HCT116 (cell line): ENCODE measurements around the gene PPP1R27. TPM values are rescaled to one million over a fixed set of nuclear protein-coding genes. Genes with fewer than 3 reads are reported as not detected.

Experiments used
- ATAC-seq: fragments of 200-7000 bp; cut with Tn5 transposase; 2 replicates; pipeline ENCODE4 v1.9.1; 2020; ENCODE audit warnings: mild to moderate bottlenecking, moderate library complexity
- BruUV-seq: library from RNA; stranded (reverse); fragments of 400-500 nt; replicated peaks from 2 replicates; lab custom pipeline; 2021; lab: Mats Ljungman, UMichigan
- CTCF ChIA-PET: fragments of 300-600 bp; sonication (Branson Sonifier 250); formaldehyde crosslinking; loops from one replicate; lab custom pipeline; 2021; ENCODE audit warnings: antibody characterized with exemption; lab: Charles Lee
- POLR2A ChIA-PET: fragments of 300-600, 350-600 bp; sonication (Branson Sonifier 250); formaldehyde crosslinking; loops from one replicate; lab custom pipeline; 2021; ENCODE audit warnings: antibody characterized with exemption; lab: Charles Lee
- RAD21 ChIA-PET, 2 experiments: fragments of 300-600 bp; sonication (Branson Sonifier 250); formaldehyde crosslinking; loops; one replicate each; lab custom pipeline; 2023; ENCODE audit warnings: low total read pairs in 2 of 2; ENCODE audit not compliant: uncharacterized antibody in 2 of 2, unreplicated experiment in 2 of 2, low non-redundant PET in 1 of 2; lab: Charles Lee
- DNase-seq: peaks from one replicate; pipeline ENCODE4 v3.0.0-alpha.2; 2010; ENCODE audit warnings: low read depth, low spot score
- H2AFZ ChIP-seq: fragments of 200-600 bp; shearing (Covaris generic), sonication (generic); 2 replicates; pipeline ENCODE4 v1.6.1; 2017; ENCODE audit warnings: low read depth, mixed run types, mixed read lengths, antibody characterized with exemption, low read length; ENCODE audit not compliant: poor library complexity, severe bottlenecking
- H3K27ac ChIP-seq: 2 replicates; pipeline ENCODE4 v1.5.1; 2012; ENCODE audit warnings: low read depth, low read length
- H3K27me3 ChIP-seq: fragments of 200-600 bp; sonication (generic); 2 replicates; pipeline ENCODE4 v1.6.1; 2016; ENCODE audit warnings: mixed run types, low read length, mixed read lengths; ENCODE audit not compliant: insufficient read depth
- H3K36me3 ChIP-seq, 2 experiments: fragments of 200-500 bp in 1 of 2; fragments of 200-600 bp in 1 of 2; sonication (Bioruptor generic) in 1 of 2; sonication (generic) in 1 of 2; 2 replicates each; pipeline versions ENCODE4 v1.5.1 to v1.6.1; 2014 to 2016; ENCODE audit warnings: low read length in 2 of 2, inconsistent platforms in 1 of 2, mixed read lengths in 1 of 2, mixed run types in 1 of 2; ENCODE audit not compliant: insufficient read depth in 2 of 2, control insufficient read depth in 1 of 2
- H3K4me1 ChIP-seq, 2 experiments: fragments of 200-600 bp in 1 of 2; sonication (generic) in 1 of 2; 2 replicates each; pipeline versions ENCODE4 v1.5.1 to v1.6.1; 2012 to 2017; ENCODE audit warnings: low read length in 2 of 2, inconsistent platforms in 1 of 2, mild to moderate bottlenecking in 1 of 2, mixed read lengths in 1 of 2, mixed run types in 1 of 2, moderate library complexity in 1 of 2; ENCODE audit not compliant: insufficient read depth in 2 of 2, control insufficient read depth in 1 of 2
- H3K4me2 ChIP-seq: fragments of 200-600 bp; sonication (generic); 2 replicates; pipeline ENCODE4 v1.6.1; 2017; ENCODE audit warnings: mixed run types, low read length, mixed read lengths
- H3K4me3 ChIP-seq, 2 experiments: fragments of 200-600 bp in 1 of 2; sonication (generic) in 1 of 2; replicated peaks in 1 of 2; 2 replicates each; pipeline ENCODE4 v1.5.1; 2011 to 2016; ENCODE audit warnings: low read length in 2 of 2, control low read depth in 1 of 2, low read depth in 1 of 2, mild to moderate bottlenecking in 1 of 2, mixed read lengths in 1 of 2, mixed run types in 1 of 2
- H3K79me2 ChIP-seq: fragments of 200-600 bp; sonication (generic); 2 replicates; pipeline ENCODE4 v1.6.1; 2017; ENCODE audit warnings: mild to moderate bottlenecking, mixed run types, low read length, moderate library complexity, mixed read lengths; ENCODE audit not compliant: insufficient read depth
- H3K9ac ChIP-seq: fragments of 200-600 bp; sonication (generic); 2 replicates; pipeline ENCODE4 v1.6.1; 2016; ENCODE audit warnings: low read length, mixed read lengths
- H3K9me2 ChIP-seq: fragments of 200-600 bp; sonication (generic), shearing (Covaris generic); 2 replicates; pipeline ENCODE4 v1.6.1; 2017; ENCODE audit warnings: mixed run types, mild to moderate bottlenecking, moderate library complexity; ENCODE audit not compliant: insufficient read depth
- H3K9me3 ChIP-seq, 2 experiments: fragments of 200-500 bp in 1 of 2; fragments of 200-600 bp in 1 of 2; sonication (Bioruptor generic) in 1 of 2; sonication (generic) in 1 of 2; 2 replicates each; pipeline ENCODE4 v1.6.1; 2014 to 2017; ENCODE audit warnings: low read length in 2 of 2, mixed read lengths in 2 of 2, inconsistent platforms in 1 of 2, low read depth in 1 of 2, mild to moderate bottlenecking in 1 of 2, mixed run types in 1 of 2, moderate library complexity in 1 of 2; ENCODE audit not compliant: control insufficient read depth in 1 of 2, insufficient read depth in 1 of 2
- H4K20me1 ChIP-seq: fragments of 200-600 bp; sonication (generic), shearing (Covaris generic); 2 replicates; pipeline ENCODE4 v1.6.1; 2017; ENCODE audit warnings: mixed run types, mild to moderate bottlenecking, moderate library complexity; ENCODE audit not compliant: insufficient read depth
- EGR1 ChIP-seq: IDR thresholded peaks from 2 replicates; pipeline ENCODE4 v1.6.1; 2012; ENCODE audit warnings: low read depth
- POLR2A ChIP-seq: IDR thresholded peaks from 2 replicates; pipeline ENCODE4 v1.7.0; 2011; ENCODE audit warnings: borderline replicate concordance; ENCODE audit not compliant: insufficient read depth, insufficient read length; ENCODE audit errors: extremely low read depth
- POLR2AphosphoS5 ChIP-seq: IDR thresholded peaks from 2 replicates; pipeline ENCODE4 v1.6.1; 2011; ENCODE audit warnings: mild to moderate bottlenecking, low read depth, low read length, moderate library complexity
- YY1 ChIP-seq: IDR thresholded peaks from 2 replicates; pipeline ENCODE4 v1.6.1; 2011; ENCODE audit warnings: low read length, low read depth, moderate library complexity, mild to moderate bottlenecking; ENCODE audit not compliant: insufficient replicate concordance; ENCODE audit errors: extremely low read depth
- ZFX ChIP-seq: fragments of 450-650 bp; IDR thresholded peaks from 2 replicates; pipeline ENCODE4 v1.6.1; 2017
- intact Hi-C: fragments of 100-400 bp; cut with micrococcal nuclease; formaldehyde crosslinking; loops from 2 replicates; pipeline ENCODE4 v1.10.0; 2022
- total RNA-seq: library from RNA; stranded (reverse); gene quantifications from one replicate; pipeline ENCODE4 v1.2.1, GENCODE V29; 2021; ENCODE audit not compliant: unreplicated experiment

PPP1R27 gene
- total RNA-seq, 1 experiment from 2014 or later: not detected

GRCh38 chr17:81871387-81872230, 36.8 kb upstream of the PPP1R27 start:
- CTCF ChIA-PET: interaction anchor here (0.7 to 2.7 kb wide), 3 partner anchors 21 to 150 kb away, joined by 3 to 27 read pairs (median 3); partner anchors contain the start of genes CENPX and LRRC45
- Histone ChIP-seq H3K27me3 (no peaks in the 10 kb centered on the region), H2AFZ (no peak overlapping the region), H3K36me3 (peaks cover 2 to 11% of the 10 kb centered on the region in 2 experiments; a peak in 2 of 4 replicates), H3K4me2 (peak overlapping the region; percentile 93), H3K9ac (peak overlapping the region; percentile 99), H3K79me2 (peaks cover 38% of the 10 kb centered on the region), H3K9me2 (no peaks in the 10 kb centered on the region), H3K4me1 (peaks cover 32 to 67% of the 10 kb centered on the region in 2 experiments), H3K4me3 (peak overlapping the region; percentile 71 to 87), H4K20me1 (no peaks in the 10 kb centered on the region), H3K9me3 (no peaks in the 10 kb centered on the region), H3K27ac (peak overlapping the region; percentile 99)
- DNase-seq (peak; percentile 80), ATAC-seq (peak; percentile 0)
- POLR2A ChIA-PET: interaction anchor here (1.0 to 1.2 kb wide), 3 partner anchors 11 to 146 kb away, joined by 3 to 6 read pairs (median 3); partner anchors contain the start of genes ANAPC11 and P4HB
- RAD21 ChIA-PET: no interaction called here
- intact Hi-C loops: loop anchor here (5.0 kb wide), 1 partner anchor 56 kb away; the partner anchor contains the start of gene MAFG
- TSS peak; percentile 55 for BruUV-seq
- peak; percentile 61; the same call in 1 of the 2 replicates for TF ChIP-seq POLR2AphosphoS5
- peak; percentile 99 for TF ChIP-seq ZFX
- peak; percentile 95 for TF ChIP-seq YY1
- no peak for TF ChIP-seq EGR1

GRCh38 chr17:81870981-81871386, 36.1 kb upstream of the PPP1R27 start, which contains the start of gene ARHGDIA:
Gene ARHGDIA, minus strand, starts transcription at chr17:81871337. Its CDS starts 1,407 bp downstream, at chr17:81869930.
- BruUV-seq: no TSS peak
- Histone ChIP-seq H3K4me2 (peak within 1 kb of the TSS; percentile 93), H3K9ac (peak within 1 kb of the TSS; percentile 99), H3K36me3 (peaks cover 2 to 11% of the 10 kb centered on the region in 2 experiments; a peak in 2 of 4 replicates), H4K20me1 (no peaks in the 10 kb centered on the region), H3K9me3 (no peaks in the 10 kb centered on the region), H2AFZ (no peak within 1 kb of the TSS), H3K79me2 (peaks cover 38% of the 10 kb centered on the region), H3K27ac (peak within 1 kb of the TSS; percentile 99), H3K27me3 (no peaks in the 10 kb centered on the region), H3K4me1 (peaks cover 38 to 73% of the 10 kb centered on the region in 2 experiments), H3K9me2 (no peaks in the 10 kb centered on the region), H3K4me3 (peak within 1 kb of the TSS; percentile 71 to 95)
- intact Hi-C loops: loop anchor here (5.0 kb wide), 1 partner anchor 56 kb away; the partner anchor contains the start of gene MAFG
- DNase-seq (no peak), ATAC-seq (peak; percentile 31)
- ChIA-PET POLR2A (interaction anchor here (1.0 kb wide), 1 partner anchor 21 kb away, joined by 3 read pairs; the partner anchor contains the start of gene ANAPC11), RAD21 (no interaction called here), CTCF (interaction anchor here (1.1 to 2.7 kb wide), 2 partner anchors 57 to 150 kb away, joined by 3 to 27 read pairs; partner anchors contain the start of genes CENPX and LRRC45)
- TF ChIP-seq POLR2A: peak; percentile 78
- TF ChIP-seq EGR1: no peak
- peak; percentile 83 for TF ChIP-seq POLR2AphosphoS5
